Osteocyte (in vitro differentiated cells): Measurements from ENCODE around the gene NUP107. TPM values are rescaled to one million over a fixed set of nuclear protein-coding genes. Genes with fewer than 3 reads are reported as not detected.

Experiments
- DNase-seq: peaks from one replicate; pipeline ENCODE4 v3.0.0; 2021; ENCODE audit warnings: mixed read lengths; ENCODE audit not compliant: unreplicated experiment; ENCODE audit errors: extremely low spot score
- H3K27ac Mint-ChIP-seq: one replicate; pipeline ENCODE4 v1.8.0; 2021; ENCODE audit warnings: mild to moderate bottlenecking, mixed read lengths; ENCODE audit not compliant: unreplicated experiment
- H3K27me3 Mint-ChIP-seq: one replicate; pipeline ENCODE4 v1.8.0; 2021; ENCODE audit warnings: mixed read lengths; ENCODE audit not compliant: unreplicated experiment
- H3K36me3 Mint-ChIP-seq: one replicate; pipeline ENCODE4 v1.8.0; 2021; ENCODE audit warnings: mixed read lengths; ENCODE audit not compliant: unreplicated experiment
- H3K4me1 Mint-ChIP-seq: one replicate; pipeline ENCODE4 v1.8.0; 2021; ENCODE audit warnings: mixed read lengths; ENCODE audit not compliant: unreplicated experiment
- H3K4me3 Mint-ChIP-seq: one replicate; pipeline ENCODE4 v1.8.0; 2021; ENCODE audit warnings: mild to moderate bottlenecking, moderate library complexity, mixed read lengths; ENCODE audit not compliant: unreplicated experiment
- H3K9me3 Mint-ChIP-seq: one replicate; pipeline ENCODE4 v1.8.0; 2021; ENCODE audit warnings: mixed read lengths; ENCODE audit not compliant: unreplicated experiment
- CTCF ChIP-seq: fragments of 200-600 bp; sonication (generic); IDR thresholded peaks from 2 replicates; pipeline ENCODE4 v1.5.0; 2021; ENCODE audit warnings: antibody characterized with exemption, mild to moderate bottlenecking, moderate library complexity
- total RNA-seq: library from RNA; stranded (reverse); gene quantifications from 2 replicates; pipeline ENCODE4 v1.2.1, GENCODE V29; 2021

The NUP107 gene
- total RNA-seq, 1 donor from 2014 or later = 35.6 TPM

DNA sequence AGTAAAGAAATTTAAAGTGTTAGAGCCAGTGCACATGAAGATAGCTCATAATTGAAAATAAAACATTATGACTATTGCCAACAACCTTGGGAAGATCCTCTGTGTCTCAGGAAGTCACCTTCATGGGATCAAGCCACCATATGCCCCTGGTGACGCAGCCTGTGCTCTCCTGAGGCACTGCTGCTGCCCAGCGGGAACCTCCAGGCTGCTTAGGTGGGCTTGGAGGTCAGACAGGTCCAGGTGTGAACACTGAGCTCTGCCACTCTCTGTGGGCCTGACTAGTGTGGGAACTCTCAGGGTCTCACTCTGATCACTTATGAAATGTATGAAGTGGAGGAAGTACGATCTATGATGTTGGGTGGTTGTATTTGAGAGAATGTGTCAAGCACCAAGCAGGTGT is 75.9 kb downstream of the NUP107 start:
- H3K27ac Mint-ChIP-seq = no peak overlapping the region
- no peak for TF ChIP-seq CTCF
- H3K9me3 Mint-ChIP-seq = no peaks in the 10 kb centered on the region
- H3K27me3 Mint-ChIP-seq = no peaks in the 10 kb centered on the region
- H3K4me3 Mint-ChIP-seq = no peak overlapping the region
- H3K36me3 Mint-ChIP-seq = peaks cover 34% of the 10 kb centered on the region
- DNase-seq = no peak
- H3K4me1 Mint-ChIP-seq = peaks cover 2% of the 10 kb centered on the region

- Mint-ChIP-seq H3K27ac (no peak overlapping the region), H3K27me3 (no peaks in the 10 kb centered on the region), H3K9me3 (no peaks in the 10 kb centered on the region), H3K4me3 (no peak overlapping the region), H3K36me3 (peaks cover 21% of the 10 kb centered on the region), H3K4me1 (no peaks in the 10 kb centered on the region)
- no peak for TF ChIP-seq CTCF
- DNase-seq = no peak
Measured at GRCh38 chr12:68765696-68766095, 78.9 kb downstream of the NUP107 start.

DNA sequence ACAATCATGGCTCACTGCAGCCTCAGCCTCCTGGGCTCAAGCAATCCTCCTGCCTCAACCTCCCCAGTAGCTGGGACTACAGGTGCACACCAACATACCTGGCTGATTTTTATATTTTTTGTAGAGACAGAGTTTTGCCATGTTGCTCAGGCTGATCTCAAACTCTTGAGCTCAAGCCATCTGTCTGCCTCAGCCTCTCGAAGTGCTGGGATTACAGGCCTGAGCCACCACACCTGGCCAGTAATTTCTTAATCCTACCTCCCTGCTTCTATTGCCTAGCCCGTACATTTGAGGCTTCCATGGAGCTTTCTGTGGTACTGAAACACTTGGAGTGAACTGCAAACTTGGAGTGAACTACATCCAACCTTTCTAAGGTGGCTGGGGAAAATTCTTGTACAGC is 79.9 kb downstream of the NUP107 start:
- Mint-ChIP-seq H3K4me3 (no peak overlapping the region), H3K4me1 (no peaks in the 10 kb centered on the region), H3K9me3 (no peaks in the 10 kb centered on the region), H3K27me3 (no peaks in the 10 kb centered on the region), H3K27ac (no peak overlapping the region), H3K36me3 (peaks cover 18% of the 10 kb centered on the region)
- no peak for TF ChIP-seq CTCF
- DNase-seq = no peak

GRCh38 chr12:68767191-68767590 is 80.4 kb downstream of the NUP107 start:
- H3K4me1 Mint-ChIP-seq = no peaks in the 10 kb centered on the region
- no peaks in the 10 kb centered on the region for H3K27me3 Mint-ChIP-seq
- no peak for TF ChIP-seq CTCF
- H3K4me3 Mint-ChIP-seq = no peak overlapping the region
- no peak for DNase-seq
- H3K9me3 Mint-ChIP-seq = no peaks in the 10 kb centered on the region
- peaks cover 12% of the 10 kb centered on the region for H3K36me3 Mint-ChIP-seq
- H3K27ac Mint-ChIP-seq = no peak overlapping the region

GRCh38 chr12:68768431-68768939 is 81.7 kb downstream of the NUP107 start:
- H3K36me3 Mint-ChIP-seq = peaks cover 14% of the 10 kb centered on the region
- no peaks in the 10 kb centered on the region for H3K9me3 Mint-ChIP-seq
- no peak for TF ChIP-seq CTCF
- no peak for DNase-seq
- H3K27ac Mint-ChIP-seq = no peak overlapping the region
- H3K27me3 Mint-ChIP-seq = no peaks in the 10 kb centered on the region
- H3K4me1 Mint-ChIP-seq = no peaks in the 10 kb centered on the region
- no peak overlapping the region for H3K4me3 Mint-ChIP-seq
